ENCODE measurements around the gene KCTD20. TPM values are rescaled to one million over a fixed set of nuclear protein-coding genes. Genes with fewer than 3 reads are reported as not detected.

KCTD20 gene
- total RNA-seq, 6 donors from 2014 or later: 30.4 to 41.7 (median 36.7) TPM

DNA sequence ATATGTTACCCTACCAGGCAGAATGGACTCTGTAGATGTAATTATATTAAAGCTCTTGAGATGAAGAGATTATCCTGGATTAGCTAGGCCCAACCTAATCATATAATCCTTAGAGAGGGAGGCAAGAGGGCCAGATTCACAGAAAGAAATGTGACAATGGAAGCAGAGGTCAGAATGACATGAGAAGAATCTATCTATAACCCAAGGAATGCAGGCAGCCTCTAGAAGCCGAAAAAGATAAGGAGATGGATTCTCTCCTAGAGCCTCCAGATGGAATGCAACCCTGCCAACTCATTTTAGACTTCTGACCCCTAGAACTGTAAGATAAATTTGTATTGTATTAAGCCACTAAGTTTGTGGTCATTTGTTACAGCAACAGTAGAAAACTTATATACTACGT, 12.4 kb upstream of the KCTD20 start:
- Histone ChIP-seq H3K27me3 (no peaks in the 10 kb centered on the region), H3K36me3 (no peaks in the 10 kb centered on the region), H3K4me3 (no peak overlapping the region), H3K9me3 (no peaks in the 10 kb centered on the region), H3K27ac (no peak overlapping the region), H3K4me1 (no peaks in the 10 kb centered on the region)
- 81 to 86% methylated on average over 2 of the region's 2 CpGs for WGBS, 2 donors
- DNase-seq: no peak
- no peak for ATAC-seq (ENCODE audit: low FRiP score in 2 of 2)
- TF ChIP-seq EP300 (IDR thresholded peaks at IDR 0.05): no peak

DNA sequence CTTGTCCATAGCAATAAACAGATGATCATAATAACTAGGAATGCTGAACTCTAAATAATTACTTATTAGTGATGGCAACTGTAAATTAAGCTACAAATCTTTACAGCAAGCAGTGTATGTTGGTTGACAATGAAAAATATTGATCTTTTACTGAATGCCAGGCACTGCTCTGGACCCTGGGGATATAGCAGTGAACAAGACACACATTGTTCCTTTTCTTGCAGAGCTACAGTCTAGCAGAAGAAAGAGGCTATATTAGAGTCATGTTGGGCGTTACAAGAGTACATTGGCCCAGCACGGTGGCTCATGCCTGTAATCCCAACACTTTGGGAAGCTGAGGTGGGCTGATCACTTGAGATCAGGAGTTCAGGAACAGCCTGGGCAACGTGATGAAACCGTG, 11.6 kb upstream of the KCTD20 start:
- H3K27me3 ChIP-seq: no peaks in the 10 kb centered on the region
- no peak overlapping the region for H3K4me3 ChIP-seq
- H3K27ac ChIP-seq: no peak overlapping the region
- no peaks in the 10 kb centered on the region for H3K9me3 ChIP-seq
- TF ChIP-seq POLR2AphosphoS5 (IDR thresholded peaks at IDR 0.05) (no peak), EP300 (IDR thresholded peaks at IDR 0.05) (no peak), POLR2A (IDR thresholded peaks at IDR 0.05) (no peak)
- TF ChIP-seq, protein P1, sequence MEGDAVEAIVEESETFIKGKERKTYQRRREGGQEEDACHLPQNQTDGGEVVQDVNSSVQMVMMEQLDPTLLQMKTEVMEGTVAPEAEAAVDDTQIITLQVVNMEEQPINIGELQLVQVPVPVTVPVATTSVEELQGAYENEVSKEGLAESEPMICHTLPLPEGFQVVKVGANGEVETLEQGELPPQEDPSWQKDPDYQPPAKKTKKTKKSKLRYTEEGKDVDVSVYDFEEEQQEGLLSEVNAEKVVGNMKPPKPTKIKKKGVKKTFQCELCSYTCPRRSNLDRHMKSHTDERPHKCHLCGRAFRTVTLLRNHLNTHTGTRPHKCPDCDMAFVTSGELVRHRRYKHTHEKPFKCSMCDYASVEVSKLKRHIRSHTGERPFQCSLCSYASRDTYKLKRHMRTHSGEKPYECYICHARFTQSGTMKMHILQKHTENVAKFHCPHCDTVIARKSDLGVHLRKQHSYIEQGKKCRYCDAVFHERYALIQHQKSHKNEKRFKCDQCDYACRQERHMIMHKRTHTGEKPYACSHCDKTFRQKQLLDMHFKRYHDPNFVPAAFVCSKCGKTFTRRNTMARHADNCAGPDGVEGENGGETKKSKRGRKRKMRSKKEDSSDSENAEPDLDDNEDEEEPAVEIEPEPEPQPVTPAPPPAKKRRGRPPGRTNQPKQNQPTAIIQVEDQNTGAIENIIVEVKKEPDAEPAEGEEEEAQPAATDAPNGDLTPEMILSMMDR (IDR thresholded peaks at IDR 0.05): no peak
- no peak for DNase-seq
- 89 to 92% methylated on average over 4 of the region's 4 CpGs for WGBS, 2 donors
- no peak for ATAC-seq (ENCODE audit: low FRiP score in 2 of 2)
- no peaks in the 10 kb centered on the region for H3K36me3 ChIP-seq
- H3K4me1 ChIP-seq: no peaks in the 10 kb centered on the region

DNA sequence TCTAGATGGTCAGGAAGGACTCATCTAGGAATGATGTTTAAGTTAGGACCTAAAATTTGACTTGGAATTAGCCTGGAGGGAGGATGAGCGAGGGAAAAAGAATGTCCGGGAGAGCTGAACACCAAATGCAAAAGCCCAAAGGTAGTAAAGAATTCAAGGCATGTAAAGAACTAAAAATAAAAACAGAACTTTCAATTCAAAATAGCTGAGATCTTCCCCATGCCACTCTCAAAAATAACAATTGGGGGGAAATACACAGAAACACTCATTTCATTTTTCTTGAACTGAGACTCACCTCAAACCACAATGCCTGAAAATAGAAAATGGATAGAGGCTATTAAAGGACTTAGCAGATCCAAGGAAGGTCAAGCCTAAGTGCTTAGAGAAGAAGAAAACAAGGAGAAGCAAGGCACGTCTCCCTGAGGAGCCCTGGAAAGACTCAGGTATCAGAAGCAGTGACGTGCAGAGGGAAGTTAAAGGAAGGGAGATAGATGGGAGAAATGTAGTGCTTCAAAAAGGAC, 10.6 kb upstream of the KCTD20 start:
- ATAC-seq (ENCODE audit: low FRiP score in 2 of 2) (no peak), DNase-seq (no peak)
- 87 to 90% methylated on average over 4 of the region's 4 CpGs for WGBS, 2 donors

DNA sequence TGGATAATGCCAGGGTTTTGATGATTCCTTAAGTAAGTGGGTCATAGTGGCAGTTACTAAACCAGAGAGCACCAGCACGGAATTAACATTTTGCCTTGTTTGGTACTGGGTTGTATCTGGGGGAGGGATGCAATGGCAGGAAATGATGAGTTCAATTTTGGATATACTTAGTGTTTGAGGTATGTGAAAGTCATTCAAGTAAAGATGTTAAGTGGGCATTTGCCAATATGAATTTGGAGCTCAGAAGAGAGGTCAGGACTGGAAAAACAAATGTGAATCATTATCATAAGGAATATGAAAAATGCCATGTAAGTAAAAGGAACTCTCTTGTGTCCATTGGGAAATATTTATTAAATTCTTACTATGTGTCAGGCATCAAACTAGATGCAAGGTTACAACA, 6.3 kb upstream of the KCTD20 start:
- ATAC-seq (ENCODE audit: low FRiP score in 2 of 2) (no peak), DNase-seq (no peak)
- H3K9me3 ChIP-seq: no peaks in the 10 kb centered on the region
- no peak for TF ChIP-seq POLR2A (IDR thresholded peaks at IDR 0.05)
- no peak for TF ChIP-seq POLR2AphosphoS5 (IDR thresholded peaks at IDR 0.05)
- TF ChIP-seq, protein P1 (IDR thresholded peaks at IDR 0.05): no peak
- TF ChIP-seq EP300 (IDR thresholded peaks at IDR 0.05): no peak
- no peaks in the 10 kb centered on the region for H3K27me3 ChIP-seq
- H3K4me3 ChIP-seq: no peak overlapping the region
- H3K27ac ChIP-seq: no peak overlapping the region
- peaks cover 6 to 8% (median 7%) of the 10 kb centered on the region in 4 donors for H3K4me1 ChIP-seq
- WGBS, 2 donors: 93 to 94% methylated on average over 1 of the region's 1 CpG
- H3K36me3 ChIP-seq: no peaks in the 10 kb centered on the region

More for the DNA sequence above, 10.6 kb upstream of the KCTD20 start:
- Histone ChIP-seq H3K4me3 (no peak overlapping the region), H3K36me3 (no peaks in the 10 kb centered on the region), H3K9me3 (no peaks in the 10 kb centered on the region), H3K4me1 (no peaks in the 10 kb centered on the region), H3K27ac (no peak overlapping the region), H3K27me3 (no peaks in the 10 kb centered on the region)
- TF ChIP-seq POLR2A (IDR thresholded peaks at IDR 0.05) (no peak), EP300 (IDR thresholded peaks at IDR 0.05) (no peak), POLR2AphosphoS5 (IDR thresholded peaks at IDR 0.05) (no peak)
- TF ChIP-seq, protein P1 (IDR thresholded peaks at IDR 0.05): no peak

DNA sequence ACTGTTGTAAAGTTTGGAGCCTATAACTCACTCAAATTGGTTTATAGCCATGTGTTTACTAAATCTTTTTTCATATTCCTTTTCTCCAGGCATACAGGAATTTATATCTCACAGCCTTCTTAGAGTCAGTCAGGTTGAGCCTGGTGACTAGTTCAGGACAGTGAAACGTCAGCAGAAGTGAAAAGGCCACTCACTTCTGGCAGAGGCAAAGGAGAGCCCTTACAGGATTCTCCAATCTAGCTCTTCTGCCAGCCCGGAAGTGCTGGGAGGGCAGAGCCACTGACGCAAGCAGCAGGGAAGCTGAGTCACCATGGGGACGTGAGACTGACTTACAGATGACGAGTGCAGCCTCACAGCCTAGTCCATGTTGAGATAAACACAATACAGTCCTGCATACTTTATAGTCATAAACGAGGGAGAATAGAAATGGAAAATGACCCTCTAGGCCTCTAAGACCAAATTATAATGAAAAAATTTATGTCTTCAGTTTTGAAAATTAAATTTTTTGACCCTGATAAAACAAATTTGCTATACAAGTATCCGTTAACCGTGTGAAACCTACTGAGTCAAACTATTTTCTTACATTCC, 1.4 kb upstream of the KCTD20 start:
- TF ChIP-seq EP300 (IDR thresholded peaks at IDR 0.05) (peak in 2 of 4 donors; percentile 26 to 93), POLR2AphosphoS5 (IDR thresholded peaks at IDR 0.05) (peak; percentile 96 to 98), POLR2A (IDR thresholded peaks at IDR 0.05) (peak in 2 of 4 donors; percentile 39 to 74)
- TF ChIP-seq, protein P1 (IDR thresholded peaks at IDR 0.05): no peak
- Histone ChIP-seq H3K9me3 (no peaks in the 10 kb centered on the region), H3K36me3 (no peaks in the 10 kb centered on the region), H3K4me3 (no peak overlapping the region), H3K27me3 (no peaks in the 10 kb centered on the region), H3K4me1 (peaks cover 29 to 38% (median 34%) of the 10 kb centered on the region in 4 donors), H3K27ac (peak overlapping the region; percentile 93 to 99 (median 98))
- 21 to 30% methylated on average over 7 to 8 of the region's 8 CpGs for WGBS, 2 donors
- peak in 1 of 2 donors; percentile 98 for DNase-seq
- ATAC-seq (ENCODE audit: low FRiP score in 2 of 2): peak; percentile 93 to 94
